HG02970 (cell line): ENCODE results near the gene VPS72.

Source experiments
- ATAC-seq: cut with Tn5 transposase; IDR thresholded peaks from one replicate; pipeline ENCODE4 v1.9.1; 2021; ENCODE audit warnings: mild to moderate bottlenecking, moderate library complexity, moderate number of reproducible peaks; ENCODE audit not compliant: unreplicated experiment, low FRiP score

Gene VPS72

GRCh38 chr1:151146072-151146411 lies 44.0 kb downstream of the VPS72 start:
- ATAC-seq: no peak

- no peak for ATAC-seq
These were observed 44.5 kb downstream of the VPS72 start for GRCh38 chr1:151145304-151146071.

GRCh38 chr1:151144474-151145303 lies 45.3 kb downstream of the VPS72 start:
- no peak for ATAC-seq

GRCh38 chr1:151143986-151144385 lies 46.0 kb downstream of the VPS72 start:
- no peak for ATAC-seq

- no peak for ATAC-seq
These were observed 47.0 kb downstream of the VPS72 start for GRCh38 chr1:151143057-151143435.

- no peak for ATAC-seq
These were observed 47.5 kb downstream of the VPS72 start for GRCh38 chr1:151142411-151143056.

GRCh38 chr1:151137789-151138188 lies 52.2 kb downstream of the VPS72 start:
- ATAC-seq: no peak

- ATAC-seq: no peak
These were observed 54.3 kb downstream of the VPS72 start for GRCh38 chr1:151135433-151136385.

- no peak for ATAC-seq
These were observed 55.0 kb downstream of the VPS72 start for GRCh38 chr1:151134991-151135390.

- no peak for ATAC-seq
These were observed 55.6 kb downstream of the VPS72 start for GRCh38 chr1:151134396-151134795.

GRCh38 chr1:151133018-151133806 lies 56.8 kb downstream of the VPS72 start:
- ATAC-seq: no peak

GRCh38 chr1:151132335-151133017 lies 57.5 kb downstream of the VPS72 start:
- no peak for ATAC-seq

- no peak for ATAC-seq
These were observed 58.2 kb downstream of the VPS72 start for GRCh38 chr1:151131701-151132334.

GRCh38 chr1:151130987-151131586 lies 58.9 kb downstream of the VPS72 start:
- no peak for ATAC-seq

- ATAC-seq: no peak
These were observed 61.2 kb downstream of the VPS72 start for GRCh38 chr1:151128800-151129199.
